GM12891 (cell line): ENCODE results near the gene POMGNT2.

Experiments
- POLR2A ChIP-seq: IDR thresholded peaks from 2 replicates; pipeline ENCODE4 v1.6.1; 2011; ENCODE audit warnings: low read depth, low read length, control low read depth
- TAF1 ChIP-seq: IDR thresholded peaks from 2 replicates; pipeline ENCODE4 v1.6.1; 2011; ENCODE audit warnings: low read depth, low read length, control low read depth

DNA sequence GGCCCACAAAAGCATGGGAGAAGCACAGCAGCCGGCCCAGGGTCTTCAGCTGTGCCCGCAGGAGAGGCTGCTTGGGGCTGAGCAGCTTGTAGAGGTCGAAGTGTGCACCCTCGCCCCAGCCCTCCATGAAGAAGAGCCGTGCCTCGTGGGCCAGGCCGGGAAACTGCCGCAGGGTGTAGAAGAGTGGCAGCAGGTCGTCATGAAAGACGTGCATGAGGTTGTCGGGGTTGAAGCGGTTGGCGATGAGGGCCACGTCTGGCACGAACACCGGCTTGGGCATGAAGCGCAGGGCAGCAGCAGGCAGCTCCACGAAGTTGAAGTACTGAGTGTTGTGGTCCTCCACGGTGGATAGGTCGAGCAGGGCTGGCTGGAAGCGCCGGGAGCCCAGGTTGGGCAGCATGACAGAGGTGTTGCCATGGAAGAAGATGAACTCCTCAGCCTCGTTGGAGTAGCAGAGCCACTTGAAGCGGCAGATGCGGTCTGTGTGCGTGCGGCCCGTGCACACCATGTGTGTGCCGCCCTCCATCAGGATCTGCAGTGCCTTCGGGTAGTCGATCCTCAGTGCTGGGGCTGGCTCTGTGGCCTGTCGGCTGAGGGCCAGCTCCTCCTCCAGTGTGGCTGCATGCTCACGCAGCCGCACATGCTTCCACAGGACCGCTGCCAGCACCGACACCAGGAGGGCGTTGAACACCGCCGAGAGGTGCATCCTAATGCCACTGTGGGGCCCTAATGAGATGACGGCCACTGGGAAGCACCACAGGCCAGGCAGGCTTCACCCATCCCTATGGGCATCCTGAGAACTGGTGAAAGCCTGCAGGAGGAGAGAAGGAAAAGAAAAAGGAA lies 24.9 kb downstream of the POMGNT2 start:
- no peak for TF ChIP-seq TAF1
- TF ChIP-seq POLR2A, result no peak
